ENCODE results near the gene OGT.
"Not testable (repeated sequence)": the region's sequence is repeated elsewhere in the genome, so short reads cannot be mapped to it uniquely, and the experiment has no call there.

Gene OGT

GRCh38 chrX:71579990-71580380, 47.1 kb downstream of the OGT start:
- no peak for DNase-seq

- DNase-seq, result no peak
These were observed 48.3 kb downstream of the OGT start for GRCh38 chrX:71581210-71581609.

GRCh38 chrX:71586929-71587328, 54.0 kb downstream of the OGT start:
- DNase-seq, result no peak

GRCh38 chrX:71593210-71593609, 60.3 kb downstream of the OGT start:
- DNase-seq, result not testable (repeated sequence)

GRCh38 chrX:71599965-71600364, 67.1 kb downstream of the OGT start:
- no peak for DNase-seq

- DNase-seq, result no peak
These were observed 70.7 kb downstream of the OGT start for GRCh38 chrX:71603618-71604017.

- DNase-seq, result no peak
These were observed 71.2 kb downstream of the OGT start for GRCh38 chrX:71604141-71604540.

GRCh38 chrX:71604796-71605568, 72.1 kb downstream of the OGT start:
- DNase-seq, result no peak

GRCh38 chrX:71606536-71607216, 73.8 kb downstream of the OGT start:
- no peak for DNase-seq

GRCh38 chrX:71607488-71607887, 74.6 kb downstream of the OGT start:
- DNase-seq, result no peak

GRCh38 chrX:71609095-71609750, 76.3 kb downstream of the OGT start:
- DNase-seq, result no peak

- DNase-seq, result not testable (repeated sequence)
These were observed 78.8 kb downstream of the OGT start for GRCh38 chrX:71611736-71612135.

- DNase-seq, result no peak
These were observed 79.4 kb downstream of the OGT start for GRCh38 chrX:71612256-71612655.

- no peak for DNase-seq
These were observed 82.2 kb downstream of the OGT start for GRCh38 chrX:71615056-71615455.

GRCh38 chrX:71615954-71616353, 83.0 kb downstream of the OGT start:
- DNase-seq, result no peak

GRCh38 chrX:71616672-71617529, 84.0 kb downstream of the OGT start:
- DNase-seq, result no peak

GRCh38 chrX:71617742-71618141, 84.8 kb downstream of the OGT start:
- DNase-seq, result no peak

- DNase-seq, result no peak
These were observed 85.4 kb downstream of the OGT start, which contains the start of gene CXCR3 for GRCh38 chrX:71618303-71618721. Gene CXCR3 (minus strand): TSS chrX:71618511. CDS start chrX:71618449, 62 bp downstream.

GRCh38 chrX:71618787-71619186, 85.9 kb downstream of the OGT start:
- no peak for DNase-seq

GRCh38 chrX:71619193-71619592, 86.3 kb downstream of the OGT start:
- DNase-seq, result no peak

GRCh38 chrX:71619986-71620385, 87.1 kb downstream of the OGT start:
- no peak for DNase-seq
